WTC11 (cell line): ENCODE measurements around the gene EPS8L1.
"Not testable (repeated sequence)": the region's sequence is repeated elsewhere in the genome, so short reads cannot be mapped to it uniquely, and the experiment has no call there.

Experiments
- ATF3 ChIP-seq: sonication (generic); formaldehyde crosslinking; conservative IDR thresholded peaks from 2 replicates; pipeline ENCODE4 v1.8.1; 2022; ENCODE audit warnings: mild to moderate bottlenecking, missing genetic modification reagents
- CREB1 ChIP-seq: sonication (generic); formaldehyde crosslinking; IDR thresholded peaks from 2 replicates; pipeline ENCODE4 v1.8.0; 2023; ENCODE audit warnings: mild to moderate bottlenecking, missing genetic modification reagents
- CTCF ChIP-seq: fragments of 200-600 bp; IDR thresholded peaks from 2 replicates; pipeline ENCODE4 v1.8.0; 2022; ENCODE audit warnings: antibody characterized with exemption
- MYBL2 ChIP-seq: sonication (generic); formaldehyde crosslinking; IDR thresholded peaks from 2 replicates; pipeline ENCODE4 v1.8.1; 2023; ENCODE audit warnings: mild to moderate bottlenecking, moderate library complexity, missing genetic modification reagents
- RELA ChIP-seq: sonication (generic); formaldehyde crosslinking; IDR thresholded peaks from 2 replicates; pipeline ENCODE4 v1.8.1; 2022; ENCODE audit warnings: missing genetic modification reagents, mild to moderate bottlenecking, borderline replicate concordance
- ZNF512 ChIP-seq: sonication (generic); formaldehyde crosslinking; IDR thresholded peaks from 2 replicates; pipeline ENCODE4 v1.8.1; 2022; ENCODE audit warnings: missing genetic modification reagents, borderline replicate concordance

- not testable (repeated sequence) for TF ChIP-seq CTCF; RELA (CRISPR knock-in tag); ZNF512 (CRISPR knock-in tag); MYBL2 (CRISPR knock-in tag); CREB1 (CRISPR knock-in tag); ATF3 (CRISPR knock-in tag)
These were observed 48.6 kb upstream of the EPS8L1 start for GRCh38 chr19:55027140-55027471.
